Measurements from ENCODE around the gene RGS6.

RGS6 gene

GRCh38 chr14:72291908-72292688 is 359.9 kb downstream of the RGS6 start:
- TF ChIP-seq CTCF (IDR thresholded peaks at IDR 0.05): peak; percentile 91

GRCh38 chr14:72292689-72293024 is 360.4 kb downstream of the RGS6 start:
- no peak for TF ChIP-seq CTCF (IDR thresholded peaks at IDR 0.05)

- no peak for TF ChIP-seq CTCF (IDR thresholded peaks at IDR 0.05)
Measured at GRCh38 chr14:72301352-72301751, 369.1 kb downstream of the RGS6 start.

GRCh38 chr14:72303930-72304329 is 371.7 kb downstream of the RGS6 start:
- TF ChIP-seq CTCF (IDR thresholded peaks at IDR 0.05): no peak

- TF ChIP-seq CTCF (IDR thresholded peaks at IDR 0.05): no peak
Measured at GRCh38 chr14:72305561-72305960, 373.3 kb downstream of the RGS6 start.

GRCh38 chr14:72308967-72309485 is 376.8 kb downstream of the RGS6 start:
- no peak for TF ChIP-seq CTCF (IDR thresholded peaks at IDR 0.05)

- no peak for TF ChIP-seq CTCF (IDR thresholded peaks at IDR 0.05)
Measured at GRCh38 chr14:72311116-72311515, 378.9 kb downstream of the RGS6 start.

All from LNCAP (cell line).